OCI-LY1 (cell line): ENCODE data around the gene PKIG.

Experiments
- H2AFZ ChIP-seq: fragments of 200-600 bp; sonication (generic), shearing (Covaris generic); 2 replicates; pipeline ENCODE4 v1.6.0; 2014; ENCODE audit warnings: antibody characterized with exemption, mild to moderate bottlenecking, low read length
- H3F3A ChIP-seq: fragments of 200-600 bp; sonication (generic), shearing (Covaris generic); 2 replicates; pipeline ENCODE4 v1.6.0; 2014; ENCODE audit warnings: mild to moderate bottlenecking, antibody characterized with exemption, low read length, moderate library complexity; ENCODE audit not compliant: insufficient read depth
- H3K27ac ChIP-seq: fragments of 200-600 bp; sonication (generic); 2 replicates; pipeline ENCODE4 v1.5.1; 2014; ENCODE audit warnings: low read length, mixed run types, mild to moderate bottlenecking, low read depth; ENCODE audit not compliant: poor library complexity, severe bottlenecking
- H3K27me3 ChIP-seq: fragments of 200-600 bp; sonication (generic); 2 replicates; pipeline ENCODE4 v1.6.0; 2014; ENCODE audit warnings: antibody characterized with exemption, mild to moderate bottlenecking, low read length, moderate library complexity; ENCODE audit not compliant: insufficient read depth
- H3K36me3 ChIP-seq: fragments of 200-600 bp; sonication (generic); 2 replicates; pipeline ENCODE4 v1.6.1; 2014; ENCODE audit warnings: mild to moderate bottlenecking, antibody characterized with exemption, low read length, moderate library complexity, mixed read lengths; ENCODE audit not compliant: insufficient read depth
- H3K4me1 ChIP-seq: fragments of 200-600 bp; sonication (generic); 2 replicates; pipeline ENCODE4 v1.5.1; 2014; ENCODE audit warnings: mild to moderate bottlenecking, low read length, moderate library complexity; ENCODE audit not compliant: insufficient read depth, severe bottlenecking
- H3K4me2 ChIP-seq: fragments of 200-600 bp; sonication (generic), shearing (Covaris generic); 2 replicates; pipeline ENCODE4 v1.6.1; 2014; ENCODE audit warnings: low read length
- H3K4me3 ChIP-seq: fragments of 200-600 bp; sonication (generic); 2 replicates; pipeline ENCODE4 v1.5.1; 2014; ENCODE audit warnings: low read length, low read depth, mild to moderate bottlenecking, mixed read lengths; ENCODE audit not compliant: poor library complexity, severe bottlenecking
- H3K79me2 ChIP-seq: fragments of 200-600 bp; shearing (Covaris generic); 2 replicates; pipeline ENCODE4 v1.6.1; 2016; ENCODE audit warnings: mixed run types, low read length, mixed read lengths; ENCODE audit not compliant: insufficient read depth
- H3K9ac ChIP-seq: fragments of 200-600 bp; sonication (generic), shearing (Covaris generic); 2 replicates; pipeline ENCODE4 v1.6.1; 2014; ENCODE audit warnings: mild to moderate bottlenecking, low read length, mixed read lengths
- H3K9me2 ChIP-seq: fragments of 200-600 bp; sonication (generic), shearing (Covaris generic); 2 replicates; pipeline ENCODE4 v1.6.1; 2014; ENCODE audit warnings: low read depth, mild to moderate bottlenecking, low read length, mixed read lengths
- H3K9me3 ChIP-seq: fragments of 200-600 bp; shearing (Covaris generic); 2 replicates; pipeline ENCODE4 v1.6.1; 2014; ENCODE audit warnings: low read length, mixed read lengths
- H4K20me1 ChIP-seq: fragments of 200-600 bp; sonication (generic), shearing (Covaris generic); 2 replicates; pipeline ENCODE4 v1.6.0; 2016; ENCODE audit warnings: mild to moderate bottlenecking, low read length; ENCODE audit not compliant: insufficient read depth
- CTCF ChIP-seq: fragments of 200-600 bp; sonication (generic), shearing (Covaris generic); IDR thresholded peaks from 2 replicates; pipeline ENCODE4 v1.5.1; 2017; ENCODE audit warnings: mild to moderate bottlenecking, antibody characterized with exemption, low read length, moderate library complexity, mixed read lengths
- EZH2 ChIP-seq: fragments of 200-600 bp; sonication (generic), shearing (Covaris generic); IDR thresholded peaks from 2 replicates; pipeline ENCODE4 v1.8.0; 2017; ENCODE audit warnings: borderline replicate concordance, mixed run types, mild to moderate bottlenecking, antibody characterized with exemption, low read length, moderate library complexity, mixed read lengths

PKIG gene

DNA sequence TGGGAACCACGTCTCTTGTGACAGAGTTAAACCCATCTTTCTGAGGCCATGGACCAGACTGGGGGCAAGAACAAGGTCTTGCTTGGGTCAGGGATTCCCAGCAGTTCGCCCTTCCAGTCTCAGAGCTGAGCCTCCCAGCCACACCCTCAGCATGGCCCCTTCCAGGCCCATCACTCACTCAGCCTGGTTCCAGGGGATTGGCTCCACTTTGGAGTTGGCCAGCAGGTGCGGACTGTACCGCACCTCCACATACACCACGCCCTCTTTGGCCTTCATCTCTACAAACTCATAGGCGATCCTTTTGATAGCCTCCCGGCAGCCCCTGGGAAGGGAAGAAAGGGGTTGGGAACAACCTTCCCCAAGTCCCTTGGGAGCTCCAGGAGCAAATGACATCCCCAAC lies 43.9 kb downstream of the PKIG start:
- no peak overlapping the region for H3K4me3 ChIP-seq
- H3K4me1 ChIP-seq = no peaks in the 10 kb centered on the region

DNA sequence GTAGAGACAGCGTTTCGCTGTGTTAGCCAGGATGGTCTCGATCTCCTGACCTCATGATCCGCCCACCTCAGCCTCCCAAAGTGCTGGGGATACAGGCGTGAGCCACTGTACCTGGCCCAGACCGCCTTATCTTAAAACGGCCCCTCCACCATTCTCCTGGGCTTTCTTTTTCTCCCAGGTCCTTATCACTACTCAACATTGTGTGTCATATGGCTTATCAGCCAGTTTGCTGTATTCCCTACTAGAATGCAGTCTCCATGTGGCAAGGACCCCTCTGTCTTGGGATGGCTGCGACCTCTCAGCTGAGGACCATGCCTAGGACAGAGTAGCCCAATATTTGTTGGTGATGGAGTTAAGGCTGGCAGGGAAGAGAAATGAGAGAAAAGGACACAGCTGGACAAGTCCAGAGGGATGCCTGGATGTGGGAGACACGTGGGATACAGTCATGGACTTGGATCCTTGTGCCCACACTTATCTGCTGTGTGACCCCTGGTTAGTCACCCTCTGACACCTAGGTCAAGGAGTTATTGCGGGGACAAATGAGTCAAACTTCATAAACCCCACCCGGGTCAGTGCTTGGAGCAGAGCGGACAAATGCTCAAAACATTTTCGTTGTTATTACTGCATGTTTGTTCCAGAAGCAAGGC lies 45.1 kb downstream of the PKIG start:
- H3K4me1 ChIP-seq = no peaks in the 10 kb centered on the region
- no peak overlapping the region for H3K4me3 ChIP-seq
- peaks cover 27% of the 10 kb centered on the region for H3K36me3 ChIP-seq
- H3F3A ChIP-seq = no peaks in the 10 kb centered on the region
- H2AFZ ChIP-seq = no peak overlapping the region
- no peaks in the 10 kb centered on the region for H3K9me3 ChIP-seq
- no peaks in the 10 kb centered on the region for H3K9me2 ChIP-seq
- no peak overlapping the region for H3K9ac ChIP-seq
- no peak overlapping the region for H3K27ac ChIP-seq
- no peak overlapping the region for H3K4me2 ChIP-seq
- no peaks in the 10 kb centered on the region for H3K27me3 ChIP-seq
- TF ChIP-seq EZH2 = no peak
- no peak for TF ChIP-seq CTCF
- no peaks in the 10 kb centered on the region for H3K79me2 ChIP-seq
- no peaks in the 10 kb centered on the region for H4K20me1 ChIP-seq

More for the DNA sequence above, 43.9 kb downstream of the PKIG start:
- H3F3A ChIP-seq = no peaks in the 10 kb centered on the region
- H3K9me2 ChIP-seq = no peaks in the 10 kb centered on the region
- H3K4me2 ChIP-seq = no peak overlapping the region
- peaks cover 34% of the 10 kb centered on the region for H3K36me3 ChIP-seq
- no peak overlapping the region for H3K9ac ChIP-seq
- H4K20me1 ChIP-seq = no peaks in the 10 kb centered on the region
- no peaks in the 10 kb centered on the region for H3K9me3 ChIP-seq
- no peak overlapping the region for H2AFZ ChIP-seq
- TF ChIP-seq CTCF = no peak
- no peak for TF ChIP-seq EZH2
- no peaks in the 10 kb centered on the region for H3K79me2 ChIP-seq
- H3K27ac ChIP-seq = no peak overlapping the region
- no peaks in the 10 kb centered on the region for H3K27me3 ChIP-seq

GRCh38 chr20:44629017-44629385 lies 46.6 kb downstream of the PKIG start:
- no peaks in the 10 kb centered on the region for H4K20me1 ChIP-seq
- no peaks in the 10 kb centered on the region for H3F3A ChIP-seq
- no peaks in the 10 kb centered on the region for H3K4me1 ChIP-seq
- no peaks in the 10 kb centered on the region for H3K27me3 ChIP-seq
- H3K36me3 ChIP-seq = peaks cover 15% of the 10 kb centered on the region
- no peaks in the 10 kb centered on the region for H3K79me2 ChIP-seq
- no peak overlapping the region for H2AFZ ChIP-seq
- no peak overlapping the region for H3K4me3 ChIP-seq
- H3K4me2 ChIP-seq = no peak overlapping the region
- H3K27ac ChIP-seq = no peak overlapping the region
- TF ChIP-seq CTCF (no peak), EZH2 (no peak)
- H3K9me2 ChIP-seq = no peaks in the 10 kb centered on the region
- no peaks in the 10 kb centered on the region for H3K9me3 ChIP-seq
- H3K9ac ChIP-seq = no peak overlapping the region
